Brain microvascular endothelial cell (primary cell): ENCODE measurements around the gene TMCC1.

Experiments
- DNase-seq: peaks from one replicate; pipeline ENCODE4 v3.0.0-alpha.2; 2020
- H3K27ac ChIP-seq: fragments of 250-450 bp; sonication (Bioruptor Pico); 2 replicates; pipeline ENCODE4 v1.5.1; 2020; ENCODE audit warnings: mild to moderate bottlenecking, moderate library complexity
- H3K27me3 ChIP-seq: fragments of 250-450 bp; sonication (Bioruptor Pico); replicated peaks from 2 replicates; pipeline ENCODE4 v1.5.1; 2020; ENCODE audit warnings: mild to moderate bottlenecking
- H3K36me3 ChIP-seq: fragments of 250-450 bp; sonication (Bioruptor Pico); replicated peaks from 2 replicates; pipeline ENCODE4 v1.5.1; 2020; ENCODE audit warnings: mild to moderate bottlenecking
- H3K4me3 ChIP-seq: 2 replicates; pipeline ENCODE4 v1.5.1; 2011; ENCODE audit warnings: low read depth, mild to moderate bottlenecking, control low read depth, low read length, moderate library complexity
- in situ Hi-C: cut with HindIII; loops from 2 replicates; pipeline ENCODE4 v1.10.0; 2017; ENCODE audit warnings: low sequenced_read_pairs, low pct_ligation_motif_present
- TF ChIP-seq, protein P1 (sequence below): IDR thresholded peaks from 2 replicates; pipeline ENCODE4 v1.5.1; 2011; ENCODE audit warnings: low read depth, mild to moderate bottlenecking, moderate library complexity, low read length, control low read depth, inconsistent platforms; ENCODE audit errors: missing control alignments

The TMCC1 gene

DNA sequence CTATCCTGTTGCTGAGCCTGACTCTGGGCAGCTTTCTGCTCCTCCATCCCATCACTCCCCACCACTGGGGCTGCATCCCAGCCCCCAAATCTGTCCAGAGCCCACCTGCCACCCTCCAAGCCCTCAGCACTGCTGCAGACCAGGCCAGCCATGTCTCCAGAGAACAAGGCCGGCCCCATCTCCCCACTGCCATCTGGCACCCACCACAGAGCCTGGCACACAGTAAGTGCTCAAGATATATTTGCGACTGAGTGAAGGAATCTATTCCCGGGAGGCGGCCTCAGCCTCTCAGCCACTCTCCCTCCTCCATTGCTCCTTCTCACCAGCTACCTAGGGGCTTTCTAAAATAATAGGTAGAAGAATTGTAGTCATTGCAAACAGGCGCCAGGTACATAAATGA lies 291.8 kb downstream of the TMCC1 start:
- no peaks in the 10 kb centered on the region for H3K36me3 ChIP-seq
- DNase-seq, result no peak
- H3K27ac ChIP-seq, result no peak overlapping the region

GRCh38 chr3:129600348-129600747 lies 293.2 kb downstream of the TMCC1 start:
- no peak for DNase-seq
- peak overlapping the region; percentile 92 for H3K27ac ChIP-seq
- no peaks in the 10 kb centered on the region for H3K36me3 ChIP-seq
- H3K4me3 ChIP-seq, result no peak overlapping the region
- in situ Hi-C loops, result no loop called here
- TF ChIP-seq, protein P1, sequence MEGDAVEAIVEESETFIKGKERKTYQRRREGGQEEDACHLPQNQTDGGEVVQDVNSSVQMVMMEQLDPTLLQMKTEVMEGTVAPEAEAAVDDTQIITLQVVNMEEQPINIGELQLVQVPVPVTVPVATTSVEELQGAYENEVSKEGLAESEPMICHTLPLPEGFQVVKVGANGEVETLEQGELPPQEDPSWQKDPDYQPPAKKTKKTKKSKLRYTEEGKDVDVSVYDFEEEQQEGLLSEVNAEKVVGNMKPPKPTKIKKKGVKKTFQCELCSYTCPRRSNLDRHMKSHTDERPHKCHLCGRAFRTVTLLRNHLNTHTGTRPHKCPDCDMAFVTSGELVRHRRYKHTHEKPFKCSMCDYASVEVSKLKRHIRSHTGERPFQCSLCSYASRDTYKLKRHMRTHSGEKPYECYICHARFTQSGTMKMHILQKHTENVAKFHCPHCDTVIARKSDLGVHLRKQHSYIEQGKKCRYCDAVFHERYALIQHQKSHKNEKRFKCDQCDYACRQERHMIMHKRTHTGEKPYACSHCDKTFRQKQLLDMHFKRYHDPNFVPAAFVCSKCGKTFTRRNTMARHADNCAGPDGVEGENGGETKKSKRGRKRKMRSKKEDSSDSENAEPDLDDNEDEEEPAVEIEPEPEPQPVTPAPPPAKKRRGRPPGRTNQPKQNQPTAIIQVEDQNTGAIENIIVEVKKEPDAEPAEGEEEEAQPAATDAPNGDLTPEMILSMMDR, result no peak
- no peaks in the 10 kb centered on the region for H3K27me3 ChIP-seq

More for the DNA sequence above, 291.8 kb downstream of the TMCC1 start:
- TF ChIP-seq, protein P1, result no peak
- H3K27me3 ChIP-seq, result no peaks in the 10 kb centered on the region
- no peak overlapping the region for H3K4me3 ChIP-seq
- in situ Hi-C loops, result no loop called here

- TF ChIP-seq, protein P1, result no peak
- Histone ChIP-seq H3K27me3 (no peaks in the 10 kb centered on the region), H3K27ac (peak overlapping the region; percentile 92), H3K36me3 (no peaks in the 10 kb centered on the region), H3K4me3 (no peak overlapping the region)
- in situ Hi-C loops, result no loop called here
- DNase-seq, result peak; percentile 80
Measured at GRCh38 chr3:129599607-129600006, 293.9 kb downstream of the TMCC1 start.

DNA sequence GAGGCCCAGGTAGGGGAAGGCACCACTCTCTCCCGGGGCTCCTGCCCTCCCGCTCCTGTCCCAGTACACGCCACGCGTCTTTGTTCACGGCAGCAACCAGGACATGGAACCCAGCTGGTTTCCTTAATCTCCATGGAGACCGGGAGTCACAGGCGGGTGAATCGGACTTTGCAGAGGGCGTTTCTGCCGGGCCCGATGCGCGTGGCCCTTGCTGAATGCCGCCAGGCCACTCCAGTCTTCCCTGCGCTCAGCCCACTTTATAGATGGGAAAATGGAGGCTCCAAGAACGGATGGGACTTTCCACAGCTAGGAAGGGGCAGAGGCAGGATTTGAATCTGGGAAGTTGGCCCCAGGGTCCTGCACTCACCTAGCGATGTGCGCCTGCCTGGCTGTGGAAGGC lies 294.4 kb downstream of the TMCC1 start:
- Histone ChIP-seq H3K36me3 (no peaks in the 10 kb centered on the region), H3K27me3 (no peaks in the 10 kb centered on the region), H3K27ac (peak overlapping the region; percentile 92), H3K4me3 (peak overlapping the region; percentile 9)
- TF ChIP-seq, protein P1, result no peak
- in situ Hi-C loops, result no loop called here
- no peak for DNase-seq

DNA sequence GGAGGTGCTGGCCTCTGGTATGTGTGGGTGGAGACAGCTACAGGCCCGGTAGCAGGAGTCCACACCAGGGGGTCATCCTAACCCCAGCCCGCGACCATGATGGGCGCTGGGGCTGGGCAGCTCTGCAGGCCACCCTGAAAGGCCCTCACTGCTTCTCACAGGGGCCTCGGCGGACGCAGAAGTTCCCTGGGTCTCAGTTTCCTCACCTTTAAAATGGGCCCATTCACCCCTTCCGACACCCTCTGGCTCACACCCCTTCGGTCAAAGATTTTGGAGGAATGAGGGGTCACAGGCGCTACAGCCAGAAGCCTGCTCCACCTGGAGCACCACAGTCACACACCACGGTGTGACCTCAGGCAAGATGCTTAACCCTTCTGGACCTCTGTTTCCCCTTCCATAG lies 295.0 kb downstream of the TMCC1 start:
- H3K27ac ChIP-seq, result peak overlapping the region; percentile 92
- in situ Hi-C loops, result no loop called here

DNA sequence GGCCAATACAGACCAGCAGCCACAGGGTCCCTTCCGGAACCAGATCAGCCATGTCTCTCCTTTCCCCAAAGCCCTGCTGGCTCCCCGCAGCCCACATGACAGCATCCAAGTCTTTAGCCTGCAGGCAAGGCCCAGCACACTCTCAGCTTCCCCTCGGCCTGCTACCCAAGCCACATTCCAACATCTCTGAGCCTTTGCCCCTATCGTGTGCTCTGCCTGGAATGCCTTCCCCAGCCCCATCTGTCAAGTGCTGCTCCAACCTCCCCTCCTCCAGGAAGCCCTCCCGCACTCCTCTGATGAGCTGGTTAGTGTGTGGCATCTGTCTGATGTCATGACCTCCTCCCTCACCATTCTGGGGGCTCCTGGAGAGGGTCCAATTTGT lies 295.5 kb downstream of the TMCC1 start:
- Histone ChIP-seq H3K27ac (peak overlapping the region; percentile 92), H3K27me3 (no peaks in the 10 kb centered on the region), H3K36me3 (no peaks in the 10 kb centered on the region), H3K4me3 (no peak overlapping the region)
- in situ Hi-C loops, result no loop called here
- TF ChIP-seq, protein P1, result no peak
- no peak for DNase-seq

More for the DNA sequence above, 295.0 kb downstream of the TMCC1 start:
- no peaks in the 10 kb centered on the region for H3K27me3 ChIP-seq
- no peak for DNase-seq
- TF ChIP-seq, protein P1, result no peak
- H3K4me3 ChIP-seq, result no peak overlapping the region
- H3K36me3 ChIP-seq, result no peaks in the 10 kb centered on the region
